Neutrophil (primary cell): ENCODE measurements around the gene GADD45A.

Experiments used
- H3K27ac ChIP-seq: fragments of 200-600 bp; sonication (generic); 2 replicates; pipeline ENCODE4 v1.5.1; 2016; ENCODE audit warnings: mild to moderate bottlenecking, moderate library complexity
- H3K27me3 ChIP-seq: fragments of 200-600 bp; sonication (generic); 2 replicates; pipeline ENCODE4 v1.6.0; 2016; ENCODE audit warnings: mild to moderate bottlenecking
- H3K36me3 ChIP-seq: fragments of 200-600 bp; sonication (generic); 2 replicates; pipeline ENCODE4 v1.5.1; 2017
- H3K4me1 ChIP-seq, 2 experiments: fragments of 200-600 bp in 1 of 2; sonication (generic) in 1 of 2; 1 replicate in 1 of 2; 2 replicates in 1 of 2; pipeline versions ENCODE4 v1.5.1 to v1.6.1; 2013 to 2016; ENCODE audit warnings: low read depth in 1 of 2, low read length in 1 of 2, mild to moderate bottlenecking in 1 of 2, moderate library complexity in 1 of 2; ENCODE audit not compliant: control insufficient read depth in 1 of 2, insufficient read depth in 1 of 2
- H3K4me3 ChIP-seq, 2 experiments: fragments of 200-600 bp in 1 of 2; sonication (generic) in 1 of 2; 1 replicate in 1 of 2; 2 replicates in 1 of 2; pipeline ENCODE4 v1.5.1; 2013 to 2016; ENCODE audit warnings: low read depth in 1 of 2, low read length in 1 of 2, mild to moderate bottlenecking in 1 of 2, moderate library complexity in 1 of 2
- H3K9me3 ChIP-seq: fragments of 200-600 bp; sonication (generic); 2 replicates; pipeline ENCODE4 v1.5.1; 2016
- CTCF ChIP-seq: fragments of 200-600 bp; sonication (generic); IDR thresholded peaks from 2 replicates; pipeline ENCODE4 v1.5.1; 2016; ENCODE audit warnings: antibody characterized with exemption

The GADD45A gene

GRCh38 chr1:67716800-67717199 is 31.8 kb downstream of the GADD45A start:
- Histone ChIP-seq H3K9me3 (no peaks in the 10 kb centered on the region), H3K27ac (no peak overlapping the region), H3K4me1 (no peaks in the 10 kb centered on the region), H3K27me3 (no peaks in the 10 kb centered on the region), H3K4me3 (no peak overlapping the region), H3K36me3 (no peaks in the 10 kb centered on the region)
- TF ChIP-seq CTCF = no peak

GRCh38 chr1:67717876-67718275 is 32.9 kb downstream of the GADD45A start:
- Histone ChIP-seq H3K9me3 (no peaks in the 10 kb centered on the region), H3K27me3 (no peaks in the 10 kb centered on the region), H3K4me3 (no peak overlapping the region), H3K4me1 (no peaks in the 10 kb centered on the region), H3K36me3 (no peaks in the 10 kb centered on the region), H3K27ac (no peak overlapping the region)
- no peak for TF ChIP-seq CTCF

GRCh38 chr1:67719329-67720196 is 34.6 kb downstream of the GADD45A start:
- no peak overlapping the region for H3K27ac ChIP-seq
- no peaks in the 10 kb centered on the region for H3K4me1 ChIP-seq

GRCh38 chr1:67721112-67721511 is 36.1 kb downstream of the GADD45A start:
- H3K9me3 ChIP-seq = no peaks in the 10 kb centered on the region
- no peaks in the 10 kb centered on the region for H3K4me1 ChIP-seq
- no peak for TF ChIP-seq CTCF
- no peaks in the 10 kb centered on the region for H3K27me3 ChIP-seq
- H3K27ac ChIP-seq = no peak overlapping the region
- no peak overlapping the region for H3K4me3 ChIP-seq
- no peaks in the 10 kb centered on the region for H3K36me3 ChIP-seq

More at GRCh38 chr1:67719329-67720196, 34.6 kb downstream of the GADD45A start:
- H3K27me3 ChIP-seq = no peaks in the 10 kb centered on the region
- no peaks in the 10 kb centered on the region for H3K36me3 ChIP-seq
- H3K9me3 ChIP-seq = no peaks in the 10 kb centered on the region
- H3K4me3 ChIP-seq = no peak overlapping the region
- TF ChIP-seq CTCF = no peak

- H3K4me3 ChIP-seq = no peak overlapping the region
- H3K36me3 ChIP-seq = no peaks in the 10 kb centered on the region
- H3K27ac ChIP-seq = no peak overlapping the region
- no peaks in the 10 kb centered on the region for H3K4me1 ChIP-seq
- H3K27me3 ChIP-seq = no peaks in the 10 kb centered on the region
- no peak for TF ChIP-seq CTCF
- H3K9me3 ChIP-seq = no peaks in the 10 kb centered on the region
Observed at GRCh38 chr1:67721650-67722291, 36.8 kb downstream of the GADD45A start.
